Measurements from ENCODE around the gene CLTA. TPM values are rescaled to one million over a fixed set of nuclear protein-coding genes. Genes with fewer than 3 reads are reported as not detected.

CLTA gene
- total and polyA plus RNA-seq, 2 experiments from 2014 or later: 218 to 240 TPM

- no peak overlapping the region for H2AFZ ChIP-seq
- no peak overlapping the region for H3K4me3 ChIP-seq
- TF ChIP-seq EZH2 (IDR thresholded peaks at IDR 0.05; ENCODE audit: insufficient read depth, poor library complexity, severe bottlenecking) (no peak), EZH2phosphoT487 (IDR thresholded peaks at IDR 0.05; ENCODE audit: insufficient read depth, low read depth) (no peak)
- peaks cover 79% of the 10 kb centered on the region for H3K79me2 ChIP-seq (ENCODE audit: insufficient read depth)
- H3K9me2 ChIP-seq (ENCODE audit: insufficient read depth): no peaks in the 10 kb centered on the region
- peaks cover 45% of the 10 kb centered on the region for H3K36me3 ChIP-seq (ENCODE audit: low read depth)
- in situ Hi-C loops (cut with MboI): no loop called here
- H3K4me2 ChIP-seq (ENCODE audit: unreplicated experiment): no peak overlapping the region
- no peak overlapping the region for H3K9ac ChIP-seq
- WGBS, 2 experiments (ENCODE audit: low coverage in 1 of 2, low lambda C conversion rate in 2 of 2, missing lambda C conversion rate in 2 of 2): 89 to 90% methylated on average over 7 of the region's 7 CpGs
- no peak overlapping the region for H3K27ac ChIP-seq
- no peaks in the 10 kb centered on the region for H3K9me3 ChIP-seq (ENCODE audit: low read depth)
- H4K20me1 ChIP-seq (ENCODE audit: insufficient read depth): peaks cover 8% of the 10 kb centered on the region; the same call in 1 of the 2 replicates
- DNase-seq: no peak
- H3K27me3 ChIP-seq (replicated peaks; ENCODE audit: insufficient read depth): no peaks in the 10 kb centered on the region
- H3F3A ChIP-seq (ENCODE audit: insufficient read depth): peaks cover 56% of the 10 kb centered on the region
- peaks cover 44% of the 10 kb centered on the region for H3K4me1 ChIP-seq (ENCODE audit: insufficient read depth)
Measured at GRCh38 chr9:36211510-36211909, 20.8 kb downstream of the CLTA start.

- peaks cover 89% of the 10 kb centered on the region for H3K79me2 ChIP-seq (ENCODE audit: insufficient read depth)
- no peak overlapping the region for H3K9ac ChIP-seq
- no peak overlapping the region for H2AFZ ChIP-seq
- H3K27me3 ChIP-seq (replicated peaks; ENCODE audit: insufficient read depth): no peaks in the 10 kb centered on the region
- no peaks in the 10 kb centered on the region for H4K20me1 ChIP-seq (ENCODE audit: insufficient read depth)
- H3F3A ChIP-seq (ENCODE audit: insufficient read depth): peaks cover 45% of the 10 kb centered on the region
- no peak overlapping the region for H3K4me3 ChIP-seq
- no peak overlapping the region for H3K4me2 ChIP-seq (ENCODE audit: unreplicated experiment)
- 96 to 100% methylated on average over 4 of the region's 4 CpGs for WGBS, 2 experiments (ENCODE audit: low coverage in 1 of 2, low lambda C conversion rate in 2 of 2, missing lambda C conversion rate in 2 of 2)
- no peaks in the 10 kb centered on the region for H3K9me2 ChIP-seq (ENCODE audit: insufficient read depth)
- no peak for DNase-seq
- H3K9me3 ChIP-seq (ENCODE audit: low read depth): no peaks in the 10 kb centered on the region
- TF ChIP-seq EZH2 (IDR thresholded peaks at IDR 0.05; ENCODE audit: insufficient read depth, poor library complexity, severe bottlenecking): no peak
- TF ChIP-seq EZH2phosphoT487 (IDR thresholded peaks at IDR 0.05; ENCODE audit: insufficient read depth, low read depth): no peak
- 0 out of 2 replicates have a peak overlapping the region, but pooled peaks have one; percentile 31 for H3K27ac ChIP-seq
- H3K4me1 ChIP-seq (ENCODE audit: insufficient read depth): peaks cover 25% of the 10 kb centered on the region
- in situ Hi-C loops (cut with MboI): no loop called here
- H3K36me3 ChIP-seq (ENCODE audit: low read depth): peaks cover 53% of the 10 kb centered on the region
Measured at GRCh38 chr9:36213387-36213786, 22.7 kb downstream of the CLTA start.

DNA sequence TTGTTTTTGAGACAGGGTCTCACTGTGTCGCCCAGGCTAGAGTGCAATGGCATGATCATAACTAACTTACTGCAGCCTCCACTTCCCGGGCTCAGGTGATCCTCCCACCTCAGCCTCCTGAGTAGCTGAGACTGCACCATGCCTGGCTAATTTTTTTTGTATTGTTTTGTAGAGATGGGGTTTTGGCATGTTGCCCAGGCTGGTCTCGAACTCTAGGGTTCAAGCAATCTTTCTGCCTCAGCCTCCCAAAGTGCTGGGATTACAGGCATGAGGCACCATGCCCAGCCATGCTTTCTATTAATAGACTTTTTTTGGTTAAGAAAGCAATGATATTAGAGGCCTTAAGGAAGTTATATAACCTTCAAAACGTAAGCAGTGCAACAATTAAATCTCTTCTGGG is 23.3 kb downstream of the CLTA start:
- Histone ChIP-seq H3K9me3 (ENCODE audit: low read depth) (no peaks in the 10 kb centered on the region), H3K27ac (peak overlapping the region; percentile 31), H3K9me2 (ENCODE audit: insufficient read depth) (no peaks in the 10 kb centered on the region), H3K4me2 (ENCODE audit: unreplicated experiment) (no peak overlapping the region), H3K79me2 (ENCODE audit: insufficient read depth) (peaks cover 86% of the 10 kb centered on the region), H3K4me3 (no peak overlapping the region), H3K36me3 (ENCODE audit: low read depth) (peaks cover 50% of the 10 kb centered on the region), H3K9ac (no peak overlapping the region), H4K20me1 (ENCODE audit: insufficient read depth) (no peaks in the 10 kb centered on the region), H3K4me1 (ENCODE audit: insufficient read depth) (peaks cover 19% of the 10 kb centered on the region), H3K27me3 (replicated peaks; ENCODE audit: insufficient read depth) (no peaks in the 10 kb centered on the region), H3F3A (ENCODE audit: insufficient read depth) (peaks cover 40% of the 10 kb centered on the region), H2AFZ (no peak overlapping the region)
- WGBS, 2 experiments (ENCODE audit: low coverage in 1 of 2, low lambda C conversion rate in 2 of 2, missing lambda C conversion rate in 2 of 2): 69 to 70% methylated on average over 4 of the region's 4 CpGs
- TF ChIP-seq EZH2phosphoT487 (IDR thresholded peaks at IDR 0.05; ENCODE audit: insufficient read depth, low read depth): no peak
- no peak for TF ChIP-seq EZH2 (IDR thresholded peaks at IDR 0.05; ENCODE audit: insufficient read depth, poor library complexity, severe bottlenecking)
- in situ Hi-C loops (cut with MboI): no loop called here
- DNase-seq: no peak

DNA sequence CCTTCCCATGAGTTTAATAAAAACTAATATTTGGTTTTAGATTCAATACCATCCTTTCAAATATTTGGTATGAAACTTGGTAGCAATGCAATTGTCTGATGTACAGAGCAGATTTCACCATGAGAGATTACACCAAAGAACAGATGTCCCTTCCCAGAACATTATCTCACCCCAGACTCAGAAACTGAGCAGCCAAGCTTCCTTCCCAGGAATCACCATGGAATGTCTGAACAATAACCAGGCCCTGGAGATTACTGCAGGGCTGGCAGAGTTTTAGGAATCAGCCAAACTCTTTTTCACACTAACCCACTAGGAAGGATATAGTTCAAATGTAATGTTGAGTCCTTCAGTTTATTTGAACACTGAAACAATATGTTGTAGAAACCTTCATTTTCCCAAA is 23.9 kb downstream of the CLTA start:
- no peak for TF ChIP-seq EZH2 (IDR thresholded peaks at IDR 0.05; ENCODE audit: insufficient read depth, poor library complexity, severe bottlenecking)
- TF ChIP-seq EZH2phosphoT487 (IDR thresholded peaks at IDR 0.05; ENCODE audit: insufficient read depth, low read depth): no peak
- Histone ChIP-seq H3K9me3 (ENCODE audit: low read depth) (no peaks in the 10 kb centered on the region), H3K9ac (no peak overlapping the region), H3K4me1 (ENCODE audit: insufficient read depth) (peaks cover 13% of the 10 kb centered on the region; the same call in 1 of the 2 replicates), H3K9me2 (ENCODE audit: insufficient read depth) (no peaks in the 10 kb centered on the region), H3K79me2 (ENCODE audit: insufficient read depth) (peaks cover 84% of the 10 kb centered on the region), H3K36me3 (ENCODE audit: low read depth) (peaks cover 52% of the 10 kb centered on the region), H3K4me2 (ENCODE audit: unreplicated experiment) (no peak overlapping the region), H4K20me1 (ENCODE audit: insufficient read depth) (no peaks in the 10 kb centered on the region), H3F3A (ENCODE audit: insufficient read depth) (peaks cover 45% of the 10 kb centered on the region), H3K27ac (peak overlapping the region; percentile 31), H2AFZ (no peak overlapping the region), H3K27me3 (replicated peaks; ENCODE audit: insufficient read depth) (no peaks in the 10 kb centered on the region), H3K4me3 (no peak overlapping the region)
- DNase-seq: peak; percentile 66
- in situ Hi-C loops (cut with MboI): no loop called here
